H9 (cell line): ENCODE results near the gene SH3RF2. TPM values are rescaled to one million over a fixed set of nuclear protein-coding genes. Genes with fewer than 3 reads are reported as not detected.

ENCODE experiments used
- DNase-seq: peaks from one replicate; pipeline ENCODE4 v3.0.0-alpha.2; 2017
- H2AFZ ChIP-seq: one replicate; pipeline ENCODE4 v1.6.1; 2013; ENCODE audit warnings: mild to moderate bottlenecking, low read length, control low read depth, moderate library complexity
- H2AK5ac ChIP-seq: 2 replicates; pipeline ENCODE4 v1.6.1; 2013; ENCODE audit warnings: low read length, control low read depth, mixed read lengths; ENCODE audit not compliant: insufficient read length
- H2BK120ac ChIP-seq: one replicate; pipeline ENCODE4 v1.6.1; 2013; ENCODE audit warnings: low read depth, mild to moderate bottlenecking, low read length, control low read depth, inconsistent platforms; ENCODE audit not compliant: poor library complexity, severe bottlenecking
- H2BK12ac ChIP-seq: 2 replicates; pipeline ENCODE4 v1.6.1; 2013; ENCODE audit warnings: low read length, control low read depth, mixed read lengths, low read depth; ENCODE audit not compliant: insufficient read length
- H2BK15ac ChIP-seq: 2 replicates; pipeline ENCODE4 v1.6.1; 2013; ENCODE audit warnings: low read depth, low read length, control low read depth
- H2BK20ac ChIP-seq: one replicate; pipeline ENCODE4 v1.6.1; 2013; ENCODE audit warnings: low read depth, mild to moderate bottlenecking, low read length, control low read depth, inconsistent platforms; ENCODE audit not compliant: poor library complexity, severe bottlenecking
- H2BK5ac ChIP-seq: 2 replicates; pipeline ENCODE4 v1.6.1; 2013; ENCODE audit warnings: low read length, control low read depth, mixed read lengths; ENCODE audit not compliant: insufficient read length
- H3K14ac ChIP-seq: 2 replicates; pipeline ENCODE4 v1.6.1; 2013; ENCODE audit warnings: low read length, control low read depth; ENCODE audit not compliant: insufficient read depth
- H3K18ac ChIP-seq: 2 replicates; pipeline ENCODE4 v1.6.1; 2013; ENCODE audit warnings: low read depth, mild to moderate bottlenecking, mixed read lengths, low read length, control low read depth; ENCODE audit not compliant: insufficient read length
- H3K23ac ChIP-seq: 2 replicates; pipeline ENCODE4 v1.6.1; 2013; ENCODE audit warnings: low read length, control low read depth, mixed read lengths, low read depth; ENCODE audit not compliant: insufficient read length
- H3K23me2 ChIP-seq: 2 replicates; pipeline ENCODE4 v1.6.1; 2013; ENCODE audit warnings: low read depth, mild to moderate bottlenecking, mixed read lengths, low read length, control low read depth; ENCODE audit not compliant: insufficient read length, poor library complexity, severe bottlenecking
- H3K27ac ChIP-seq: 2 replicates; pipeline ENCODE4 v1.5.1; 2013; ENCODE audit warnings: low read length, control low read depth, mixed read lengths, low read depth; ENCODE audit not compliant: insufficient read length
- H3K27me3 ChIP-seq: 2 replicates; pipeline ENCODE4 v1.6.1; 2013; ENCODE audit warnings: low read length, control low read depth, inconsistent platforms; ENCODE audit not compliant: insufficient read depth
- H3K4ac ChIP-seq: 2 replicates; pipeline ENCODE4 v1.6.1; 2013; ENCODE audit warnings: low read depth, mild to moderate bottlenecking, control low read depth, inconsistent platforms, low read length, moderate library complexity
- H3K4me1 ChIP-seq: 2 replicates; pipeline ENCODE4 v1.6.1; 2013; ENCODE audit warnings: low read length, control low read depth, inconsistent platforms; ENCODE audit not compliant: insufficient read depth
- H3K4me2 ChIP-seq: 2 replicates; pipeline ENCODE4 v1.6.1; 2013; ENCODE audit warnings: low read length, control low read depth, mixed read lengths; ENCODE audit not compliant: insufficient read length, insufficient read depth
- H3K56ac ChIP-seq: 2 replicates; pipeline ENCODE4 v1.6.1; 2013; ENCODE audit warnings: low read depth, mild to moderate bottlenecking, mixed read lengths, low read length, control low read depth; ENCODE audit not compliant: insufficient read length
- H3K79me1 ChIP-seq: 2 replicates; pipeline ENCODE4 v1.6.1; 2013; ENCODE audit warnings: low read depth, mild to moderate bottlenecking, moderate library complexity, low read length, control low read depth, inconsistent platforms; ENCODE audit not compliant: insufficient read depth, poor library complexity, severe bottlenecking
- H3K79me2 ChIP-seq: 2 replicates; pipeline ENCODE4 v1.6.1; 2013; ENCODE audit warnings: low read length, control low read depth, inconsistent platforms; ENCODE audit not compliant: insufficient read depth
- H3K9ac ChIP-seq: 2 replicates; pipeline ENCODE4 v1.6.1; 2013; ENCODE audit warnings: low read length, control low read depth, mixed read lengths; ENCODE audit not compliant: insufficient read length; ENCODE audit errors: extremely low read depth
- H3K9me3 ChIP-seq: one replicate; pipeline ENCODE4 v1.6.1; 2013; ENCODE audit warnings: low read depth, low read length, inconsistent platforms; ENCODE audit not compliant: control insufficient read depth
- H3T11ph ChIP-seq: one replicate; pipeline ENCODE4 v1.6.1; 2013; ENCODE audit warnings: mild to moderate bottlenecking, low read length, control low read depth, inconsistent platforms
- H4K20me1 ChIP-seq: one replicate; pipeline ENCODE4 v1.6.1; 2013; ENCODE audit not compliant: control insufficient read depth, insufficient read length, insufficient read depth
- H4K5ac ChIP-seq: 2 replicates; pipeline ENCODE4 v1.6.1; 2013; ENCODE audit warnings: low read depth, mild to moderate bottlenecking, mixed read lengths, low read length, control low read depth; ENCODE audit not compliant: insufficient read length
- H4K8ac ChIP-seq: replicated peaks from 2 replicates; pipeline ENCODE4 v1.6.1; 2013; ENCODE audit warnings: low read length, control low read depth, mixed read lengths, low read depth; ENCODE audit not compliant: insufficient read length
- H4K91ac ChIP-seq: 2 replicates; pipeline ENCODE4 v1.6.1; 2013; ENCODE audit warnings: low read depth, mild to moderate bottlenecking, moderate library complexity, mixed read lengths, low read length, control low read depth; ENCODE audit not compliant: insufficient read length
- H3K27ac Mint-ChIP-seq, 3 experiments: 2 replicates in 2 of 3; 3 replicates in 1 of 3; pipeline ENCODE4 v1.8.0; 2020 to 2021; ENCODE audit warnings: mixed read lengths in 3 of 3, mild to moderate bottlenecking in 1 of 3, moderate library complexity in 1 of 3
- H3K27me3 Mint-ChIP-seq: 2 replicates; pipeline ENCODE4 v1.8.0; 2021; ENCODE audit warnings: low read depth, mild to moderate bottlenecking, moderate library complexity, mixed read lengths
- H3K36me3 Mint-ChIP-seq, 3 experiments: 2 replicates in 2 of 3; 3 replicates in 1 of 3; pipeline ENCODE4 v1.8.0; 2020 to 2021; ENCODE audit warnings: low read depth in 3 of 3, mixed read lengths in 3 of 3; ENCODE audit not compliant: insufficient read depth in 1 of 3
- H3K4me1 Mint-ChIP-seq, 2 experiments: 2 replicates each; pipeline ENCODE4 v1.8.0; 2020; ENCODE audit warnings: mixed read lengths in 2 of 2
- H3K4me3 Mint-ChIP-seq, 2 experiments: 2 replicates in 1 of 2; 3 replicates in 1 of 2; pipeline ENCODE4 v1.8.0; 2020 to 2021; ENCODE audit warnings: mild to moderate bottlenecking in 2 of 2, mixed read lengths in 2 of 2, moderate library complexity in 1 of 2
- H3K9me3 Mint-ChIP-seq, 2 experiments: 2 replicates in 1 of 2; 3 replicates in 1 of 2; pipeline ENCODE4 v1.8.0; 2020; ENCODE audit warnings: mild to moderate bottlenecking in 2 of 2, mixed read lengths in 2 of 2, moderate library complexity in 1 of 2
- CTCF ChIP-seq: fragments of 200-600 bp; sonication (generic); conservative IDR thresholded peaks from 3 replicates; pipeline ENCODE4 v1.8.0; 2021; ENCODE audit warnings: antibody characterized with exemption, mild to moderate bottlenecking
- WGBS: extraction: QIAGEN DNeasy Blood & Tissue Kit; methylation state at CpG from one replicate; pipeline ENCODE4 v1.1.7; 2013; ENCODE audit warnings: missing lambda C conversion rate, low lambda C conversion rate, mixed read lengths; ENCODE audit not compliant: insufficient read length; ENCODE audit errors: extremely low coverage; 5-methylcytosine and 5-hydroxymethylcytosine counted together
- total RNA-seq: library from RNA; stranded (reverse); gene quantifications from 2 replicates; pipeline ENCODE4 v1.2.1, GENCODE V29; 2021

SH3RF2 gene
- total RNA-seq, 1 experiment from 2014 or later: 0.66 TPM

DNA sequence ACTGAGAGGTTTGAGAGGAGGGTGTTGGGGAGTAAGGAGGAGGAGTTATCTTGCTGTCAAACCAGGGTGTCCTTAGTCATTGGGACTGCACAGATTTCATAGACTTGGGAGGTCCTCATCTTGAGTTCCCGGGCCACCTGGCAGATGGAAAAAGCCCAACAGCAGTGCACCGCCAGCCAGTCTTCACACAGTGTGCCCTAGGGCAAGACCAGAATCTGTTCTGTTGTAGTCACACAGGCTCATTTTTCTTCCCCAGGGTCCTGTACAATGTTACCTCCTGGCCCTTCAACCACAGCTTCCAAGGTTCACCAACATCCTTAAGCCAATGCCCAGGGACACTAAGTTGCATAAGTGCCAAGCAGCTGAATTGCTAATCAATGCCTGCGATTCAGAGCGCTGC is 148.0 kb downstream of the SH3RF2 start:
- Histone ChIP-seq H4K8ac (no peak overlapping the region), H3T11ph (no peak overlapping the region), H3K23ac (no peak overlapping the region), H3K79me1 (no peaks in the 10 kb centered on the region), H4K91ac (no peak overlapping the region), H2AFZ (no peak overlapping the region), H4K20me1 (no peaks in the 10 kb centered on the region), H3K27ac (no peak overlapping the region), H3K4me1 (peaks cover 5% of the 10 kb centered on the region; the same call in 1 of the 2 replicates), H2AK5ac (no peak overlapping the region), H2BK12ac (no peak overlapping the region), H3K27me3 (no peaks in the 10 kb centered on the region), H3K4me2 (no peak overlapping the region), H2BK120ac (no peak overlapping the region), H3K23me2 (no peaks in the 10 kb centered on the region), H4K5ac (no peak overlapping the region), H3K9ac (no peak overlapping the region), H3K14ac (no peak overlapping the region), H3K56ac (no peak overlapping the region), H2BK20ac (no peak overlapping the region), H2BK15ac (no peak overlapping the region), H3K18ac (no peak overlapping the region), H3K4ac (no peak overlapping the region), H2BK5ac (no peak overlapping the region), H3K9me3 (no peaks in the 10 kb centered on the region), H3K79me2 (no peaks in the 10 kb centered on the region)
- no peak for TF ChIP-seq CTCF
- Mint-ChIP-seq H3K27ac (no peak overlapping the region), H3K4me1 (peaks cover 8% of the 10 kb centered on the region in 2 experiments), H3K36me3 (no peaks in the 10 kb centered on the region; a peak in 1 of 7 replicates), H3K27me3 (no peaks in the 10 kb centered on the region), H3K4me3 (no peak overlapping the region), H3K9me3 (no peaks in the 10 kb centered on the region)
- no CpG with 5 or more reads among the region's 4 CpGs for WGBS
- no peak for DNase-seq
